Measurements from ENCODE around the gene SREBF2.

Gene SREBF2

DNA sequence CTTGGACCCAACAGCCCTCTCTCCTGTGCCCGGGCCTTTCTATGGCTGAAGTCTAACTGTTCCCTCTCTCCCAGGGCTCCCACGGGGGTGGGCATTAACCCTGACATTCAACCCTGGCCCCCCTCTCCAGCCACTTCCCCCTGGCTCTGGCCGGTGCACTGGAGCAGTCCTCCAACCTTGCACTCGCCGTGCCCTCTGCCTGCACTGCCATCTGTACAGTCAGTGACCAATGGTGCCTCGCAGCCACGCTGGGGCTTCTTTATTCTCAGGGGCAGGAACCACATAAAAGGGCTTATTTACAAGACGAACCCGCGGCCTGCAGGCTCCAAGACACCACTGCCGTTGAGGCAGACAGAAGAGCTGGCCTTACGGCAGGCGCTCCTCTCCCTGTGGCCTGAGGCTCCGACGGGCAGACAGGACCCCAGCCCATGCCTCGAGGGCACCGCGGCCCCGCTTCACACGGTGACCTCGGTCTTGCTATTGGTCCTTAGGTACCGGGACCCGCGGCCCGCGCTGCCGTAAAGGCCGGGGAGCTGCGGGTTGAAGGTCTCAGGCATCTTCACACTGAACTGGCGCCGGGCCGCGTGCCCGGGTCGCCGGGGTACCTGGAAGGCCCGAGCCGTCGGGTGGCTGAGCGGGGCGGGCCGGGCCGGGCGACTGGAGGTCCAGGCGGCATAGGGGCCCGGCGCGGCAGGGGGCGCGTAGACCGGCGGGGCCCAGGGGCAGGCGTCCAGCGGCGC, 76.6 kb downstream of the SREBF2 start:
- no peak for DNase-seq

- DNase-seq = no peak
These were observed 77.4 kb downstream of the SREBF2 start for GRCh38 chr22:41910050-41911000.

DNA sequence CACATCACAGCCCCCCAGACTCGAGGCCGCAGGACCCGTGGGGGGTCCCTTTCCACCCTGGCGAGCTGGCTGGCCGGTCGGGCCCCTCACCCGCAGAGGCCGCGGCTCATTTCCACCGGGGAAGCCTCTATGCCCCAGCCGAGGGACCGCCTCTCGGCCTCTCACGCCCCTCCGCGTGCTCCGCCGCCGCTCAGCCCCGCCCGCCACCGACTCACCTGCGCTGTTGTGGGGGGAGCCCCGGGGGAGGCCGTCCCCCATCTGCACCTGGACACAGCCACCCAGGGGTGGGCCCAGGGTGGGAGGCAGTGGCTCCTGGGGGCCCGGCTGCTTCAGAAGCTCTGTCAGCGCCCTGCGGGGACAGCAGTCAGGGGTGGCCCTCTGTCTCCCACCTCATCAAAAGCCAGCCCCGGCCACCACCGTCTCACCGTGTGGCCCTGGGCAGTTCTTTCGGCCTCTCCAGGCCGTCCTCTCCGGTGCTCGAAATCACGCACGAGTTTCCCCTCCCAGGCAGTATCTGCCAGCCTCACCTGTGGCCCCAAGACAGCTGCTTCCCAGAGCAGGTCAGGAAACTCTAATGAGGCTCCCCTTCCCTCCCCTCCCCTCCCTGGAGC, 78.2 kb downstream of the SREBF2 start:
- DNase-seq = no peak

DNA sequence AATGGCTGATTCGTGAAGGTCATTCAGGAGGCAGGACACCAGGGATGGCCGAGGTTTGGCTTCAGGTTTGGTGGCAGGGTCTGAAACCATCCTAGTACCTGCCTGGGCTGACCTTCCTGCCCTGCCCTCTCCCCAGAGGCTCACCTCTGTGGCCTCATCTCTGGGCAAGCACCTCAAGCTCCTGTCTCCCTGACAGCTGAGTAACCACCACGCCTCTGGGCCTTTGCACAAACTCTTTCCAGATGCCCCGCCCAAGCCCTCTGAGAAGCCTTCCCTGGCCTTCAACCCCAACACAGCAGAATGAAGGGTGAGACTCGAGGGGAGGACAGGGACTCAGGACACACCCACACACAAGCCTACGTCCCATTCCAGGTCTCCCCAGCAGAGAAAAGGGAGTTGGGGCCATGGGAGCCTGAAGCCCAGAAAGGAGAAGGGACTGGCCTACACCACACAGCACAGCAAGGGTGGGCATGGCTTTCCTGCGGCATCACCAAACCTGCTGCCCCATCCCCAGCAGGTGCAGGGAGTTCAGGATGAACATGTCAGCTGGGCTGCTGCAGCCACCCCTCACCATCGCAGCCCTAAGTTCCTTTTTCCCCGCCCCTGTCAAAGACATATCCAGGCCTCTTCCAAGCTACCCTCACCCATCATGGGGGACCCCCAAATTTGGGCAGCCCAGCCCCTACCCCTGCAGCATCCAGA, 79.6 kb downstream of the SREBF2 start:
- no peak for DNase-seq

- DNase-seq = no peak
These were observed 80.3 kb downstream of the SREBF2 start for GRCh38 chr22:41913040-41913719.

DNA sequence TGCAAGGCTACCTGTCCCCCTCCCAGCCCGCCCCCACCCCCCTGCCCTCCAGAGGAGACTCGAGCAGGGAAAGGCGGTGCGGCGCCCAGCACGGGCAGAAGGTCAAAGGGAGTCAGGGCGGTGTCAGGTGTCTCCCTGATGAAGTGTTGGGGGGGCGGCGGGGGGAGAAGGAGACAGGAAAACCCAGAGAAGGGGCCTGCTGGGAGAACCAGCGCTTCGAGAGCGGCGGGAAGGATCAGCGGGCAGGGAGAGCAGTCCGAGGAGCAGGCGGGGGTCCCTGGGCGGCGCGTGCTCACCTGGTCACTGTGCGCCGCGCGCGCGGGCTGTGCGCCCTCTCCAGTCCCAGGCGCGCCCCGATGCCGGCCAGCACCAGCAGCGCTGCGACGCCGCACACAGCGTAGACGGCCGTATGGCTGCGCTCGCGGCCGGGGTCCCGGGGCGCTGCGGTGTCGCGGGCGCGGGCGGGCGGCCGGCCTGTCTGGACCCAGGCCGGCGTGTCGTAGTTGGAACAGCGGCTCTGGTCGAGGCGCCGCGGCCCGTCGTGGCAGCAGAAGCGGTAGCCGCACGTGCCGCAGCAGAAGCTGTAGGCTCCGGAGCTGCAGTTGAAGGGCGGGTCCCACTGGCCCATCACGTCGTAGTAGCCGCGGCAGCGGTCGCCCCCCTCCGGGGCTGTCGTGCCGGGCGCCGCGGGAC, 81.1 kb downstream of the SREBF2 start:
- DNase-seq = no peak

- DNase-seq = no peak
These were observed 81.7 kb downstream of the SREBF2 start for GRCh38 chr22:41914611-41915034.

DNA sequence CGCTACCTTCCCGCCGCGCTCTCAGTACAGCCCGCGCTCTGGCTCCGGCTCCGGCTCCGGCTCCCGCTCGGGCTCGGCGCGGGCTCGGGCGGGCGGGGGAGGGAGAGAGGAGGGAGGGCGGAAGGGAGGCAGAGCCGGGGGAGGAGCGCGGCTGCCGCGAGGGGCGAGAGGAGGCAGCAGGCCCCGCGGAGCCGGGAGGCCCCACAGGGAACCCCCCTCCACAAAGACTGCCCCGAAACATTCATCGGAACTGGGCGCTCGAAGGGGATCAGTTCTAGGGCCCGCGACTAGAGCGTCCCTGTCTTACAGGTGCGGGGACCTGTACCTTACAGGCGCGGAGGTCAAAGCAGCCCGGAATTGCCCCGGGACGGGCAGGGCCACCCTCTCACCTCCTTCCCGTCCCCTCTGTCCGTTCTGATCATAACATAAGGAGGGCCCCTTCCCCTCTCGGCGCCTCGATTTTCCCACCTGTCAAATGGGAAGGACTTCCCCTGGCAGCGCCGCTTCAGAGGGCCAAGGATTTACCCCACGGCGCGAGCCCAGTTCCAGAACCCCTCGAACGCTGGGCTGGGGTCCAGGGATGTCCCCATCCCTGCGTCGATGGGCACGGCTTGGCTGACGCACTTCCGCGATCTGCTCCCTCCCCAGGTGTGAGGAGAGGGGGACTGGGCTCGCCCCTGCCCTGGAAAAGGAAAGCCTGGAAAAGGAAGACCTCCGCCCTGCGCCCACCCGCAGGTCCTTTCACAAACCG, 82.3 kb downstream of the SREBF2 start, which contains the start of gene SHISA8:
TSS of gene SHISA8 (minus strand) at position 40 of the 751 bp plus-strand sequence. CDS start 407 bp downstream, outside the sequence.
- DNase-seq = peak; percentile 34

GRCh38 chr22:41915786-41916493, 83.0 kb downstream of the SREBF2 start:
- DNase-seq = no peak

- DNase-seq = no peak
These were observed 83.9 kb downstream of the SREBF2 start for GRCh38 chr22:41916745-41917358.

DNA sequence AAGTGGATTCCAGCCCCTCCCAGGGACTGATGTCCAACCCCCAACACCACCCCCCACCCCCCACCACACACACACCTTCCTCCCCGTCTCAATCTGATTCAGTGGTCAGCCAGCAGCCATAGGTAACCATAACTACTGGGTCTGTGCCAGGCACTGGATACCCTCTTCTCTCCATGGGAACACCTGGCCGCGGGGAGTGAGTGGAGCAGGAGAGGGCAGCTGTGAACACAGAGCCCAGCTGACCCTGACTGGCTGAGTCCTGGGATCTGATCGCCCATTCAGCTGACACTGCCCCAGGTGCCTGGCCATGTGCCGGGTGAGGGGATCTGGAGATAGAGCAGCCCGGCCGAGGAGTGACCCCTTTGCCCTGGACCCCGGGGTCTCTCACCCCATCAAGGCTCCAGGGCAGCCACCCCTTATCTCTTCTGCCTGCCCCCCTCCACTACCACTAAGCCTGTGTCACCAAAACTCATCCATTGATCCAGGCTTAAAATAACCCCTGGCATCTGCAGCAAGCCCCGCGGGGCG, 84.5 kb downstream of the SREBF2 start:
- no peak for DNase-seq

DNA sequence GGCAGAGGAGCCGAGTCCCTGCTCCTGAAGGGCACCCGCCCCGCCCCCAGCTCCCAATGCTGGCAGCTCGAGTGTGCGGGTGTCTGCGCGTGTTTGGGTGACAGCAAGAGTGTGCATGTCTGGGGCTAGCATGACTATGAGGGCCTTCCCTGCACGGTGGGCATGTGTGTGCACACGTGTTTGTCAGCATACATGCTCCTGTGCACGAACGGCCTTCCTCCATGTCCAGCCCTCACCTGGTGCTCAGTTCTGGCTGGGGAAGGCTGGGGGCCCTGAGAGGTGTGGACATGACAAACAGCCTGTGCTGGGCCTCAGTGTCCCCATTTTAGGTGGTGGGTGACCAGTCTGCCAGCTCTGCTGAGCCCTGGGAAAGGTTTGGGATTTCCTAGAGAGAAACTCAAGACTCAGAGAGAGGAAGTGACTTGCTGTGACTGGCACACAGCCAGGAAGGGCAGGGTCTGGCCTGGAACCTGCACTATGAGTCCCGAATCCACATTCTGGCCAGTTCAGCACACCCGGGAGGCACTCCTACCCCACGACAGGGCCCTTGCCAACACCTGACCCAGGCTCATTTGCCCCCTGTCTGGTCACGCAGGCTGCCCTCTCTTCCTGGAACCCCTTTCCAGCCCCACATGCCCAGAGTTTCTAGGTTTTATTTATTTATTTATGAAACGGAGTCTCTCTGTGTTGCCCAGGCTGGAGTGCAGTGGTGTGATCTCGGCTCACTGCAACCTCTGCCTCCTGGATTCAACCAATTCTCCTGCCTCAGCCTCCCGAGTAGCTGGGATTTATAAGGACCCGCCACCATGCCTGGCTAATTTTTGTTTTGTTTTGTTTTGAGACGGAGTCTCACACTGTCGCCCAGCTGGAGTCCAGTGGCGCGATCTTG, 85.2 kb downstream of the SREBF2 start:
- DNase-seq = peak; percentile 37

GRCh38 chr22:41919357-41920224, 86.7 kb downstream of the SREBF2 start:
- peak; percentile 33 for DNase-seq

- no peak for DNase-seq
These were observed 87.5 kb downstream of the SREBF2 start for GRCh38 chr22:41920271-41920976.

GRCh38 chr22:41922328-41922727, 89.4 kb downstream of the SREBF2 start:
- no peak for DNase-seq

- DNase-seq = no peak
These were observed 90.2 kb downstream of the SREBF2 start for GRCh38 chr22:41922940-41923594.

All from fibroblast of skin of abdomen (primary cell).